ENCODE results near the gene FJX1.

The FJX1 gene

GRCh38 chr11:35617687-35618496 is at the start of gene FJX1:
Gene FJX1, plus strand, starts transcription at chr11:35618460. Its CDS starts 177 bp downstream, at chr11:35618637.
- peak; percentile 45 for DNase-seq (ENCODE audit: low spot score)

GRCh38 chr11:35571696-35572095 is 46.6 kb upstream of the FJX1 start:
- no peak for DNase-seq (ENCODE audit: low spot score)

GRCh38 chr11:35579557-35580396 is 38.5 kb upstream of the FJX1 start:
- DNase-seq (ENCODE audit: low spot score), result peak; percentile 6

DNA sequence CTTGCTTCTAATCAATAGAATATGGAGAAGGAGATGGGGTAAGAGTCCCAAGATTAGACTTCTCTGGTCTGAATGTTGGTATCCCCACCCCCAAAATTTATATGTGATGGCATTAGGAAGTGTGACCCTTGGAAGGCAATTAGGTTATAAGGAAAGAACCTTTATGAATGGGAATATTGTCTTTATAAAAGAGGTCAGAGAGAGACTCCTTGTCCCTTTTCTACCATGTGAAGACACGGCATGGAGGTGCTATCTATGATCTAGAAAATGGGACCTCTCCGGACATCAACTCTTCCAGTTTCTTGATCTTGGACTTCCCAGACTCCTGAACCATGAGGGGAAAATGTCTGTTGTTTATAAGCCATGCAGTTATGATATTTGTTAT is 37.9 kb upstream of the FJX1 start:
- DNase-seq (ENCODE audit: low spot score), result no peak

GRCh38 chr11:35582033-35582432 is 36.2 kb upstream of the FJX1 start:
- no peak for DNase-seq (ENCODE audit: low spot score)

GRCh38 chr11:35583126-35583525 is 35.1 kb upstream of the FJX1 start:
- no peak for DNase-seq (ENCODE audit: low spot score)

GRCh38 chr11:35583843-35584242 is 34.4 kb upstream of the FJX1 start:
- DNase-seq (ENCODE audit: low spot score), result no peak

DNA sequence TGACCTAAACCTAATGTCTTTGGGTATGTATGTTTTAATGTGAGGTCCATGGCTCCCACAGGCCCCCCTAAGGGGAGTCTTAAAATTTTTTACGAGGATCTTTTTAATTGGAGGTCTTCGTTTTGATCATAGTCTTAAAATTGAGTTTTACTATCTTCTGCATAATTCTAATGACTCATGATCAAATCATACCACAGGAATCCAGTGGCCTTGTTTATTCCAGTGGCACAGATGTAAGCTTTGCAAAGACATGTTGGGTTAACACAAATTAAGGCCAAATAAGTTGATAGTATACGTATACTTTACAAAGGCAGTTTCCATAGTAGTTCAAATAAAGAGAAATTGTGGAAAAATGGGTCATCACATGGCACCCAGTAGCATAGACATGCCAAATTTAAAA is 33.9 kb upstream of the FJX1 start:
- DNase-seq (ENCODE audit: low spot score), result no peak

DNA sequence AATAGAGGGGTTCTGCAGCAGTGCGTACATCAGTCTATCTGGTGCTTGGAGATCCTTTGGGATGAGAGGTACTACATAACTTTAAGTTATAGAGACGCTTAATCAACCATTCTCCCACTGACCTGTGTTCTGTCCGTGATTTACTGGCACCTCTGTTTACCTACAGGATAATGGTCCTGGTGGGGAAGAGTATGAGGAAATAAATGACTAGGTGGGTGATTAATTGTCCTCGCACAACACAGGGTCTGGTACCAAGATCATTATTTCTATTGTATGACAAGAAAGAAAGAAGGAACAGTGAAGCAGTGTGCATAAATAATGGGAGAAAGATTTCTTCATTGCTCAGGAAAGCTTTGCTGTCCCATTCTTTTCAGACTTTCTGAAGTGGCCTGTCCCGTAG is 32.8 kb upstream of the FJX1 start:
- no peak for DNase-seq (ENCODE audit: low spot score)

GRCh38 chr11:35586222-35586621 is 32.0 kb upstream of the FJX1 start:
- DNase-seq (ENCODE audit: low spot score), result no peak

GRCh38 chr11:35587972-35588371 is 30.3 kb upstream of the FJX1 start:
- DNase-seq (ENCODE audit: low spot score), result no peak

DNA sequence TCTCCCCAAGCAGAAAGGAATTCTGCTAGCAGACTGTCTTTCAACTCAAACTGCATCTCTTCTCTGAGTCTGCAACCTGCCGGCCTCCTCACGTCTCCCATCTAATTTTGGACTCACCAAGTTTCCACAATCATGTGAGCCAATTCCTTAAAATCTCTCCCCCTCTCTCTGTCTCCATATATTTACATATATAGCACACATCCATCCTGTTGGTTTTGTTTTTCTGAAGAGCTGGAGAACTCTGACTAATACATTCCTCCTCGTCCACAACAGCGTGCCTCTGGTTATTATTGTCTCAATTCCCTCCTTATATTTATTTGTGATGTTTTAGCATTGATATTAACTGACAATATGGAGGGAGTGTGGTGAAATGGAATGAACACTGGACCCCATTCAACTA is 29.6 kb upstream of the FJX1 start:
- no peak for DNase-seq (ENCODE audit: low spot score)

GRCh38 chr11:35589281-35589680 is 29.0 kb upstream of the FJX1 start:
- no peak for DNase-seq (ENCODE audit: low spot score)

DNA sequence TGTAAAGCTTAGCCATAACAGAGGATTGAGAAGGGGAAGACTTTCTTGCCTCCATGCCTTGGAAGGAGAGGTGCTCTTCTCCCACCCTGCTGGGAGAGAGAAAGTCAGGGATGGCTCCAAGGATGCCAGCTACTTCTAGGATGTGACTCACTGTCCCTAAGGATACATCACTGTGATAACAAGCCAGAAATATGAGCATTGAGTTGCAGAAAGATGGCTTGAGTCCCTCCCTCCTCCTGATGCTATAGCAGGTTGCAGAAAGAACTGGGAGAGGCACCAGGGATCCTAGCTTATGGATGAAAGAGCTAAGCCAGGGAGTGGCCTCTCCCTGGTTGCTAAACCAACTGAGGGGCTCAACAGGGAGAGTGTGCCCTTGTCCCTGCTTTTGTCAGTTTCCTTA is 27.8 kb upstream of the FJX1 start:
- no peak for DNase-seq (ENCODE audit: low spot score)

DNA sequence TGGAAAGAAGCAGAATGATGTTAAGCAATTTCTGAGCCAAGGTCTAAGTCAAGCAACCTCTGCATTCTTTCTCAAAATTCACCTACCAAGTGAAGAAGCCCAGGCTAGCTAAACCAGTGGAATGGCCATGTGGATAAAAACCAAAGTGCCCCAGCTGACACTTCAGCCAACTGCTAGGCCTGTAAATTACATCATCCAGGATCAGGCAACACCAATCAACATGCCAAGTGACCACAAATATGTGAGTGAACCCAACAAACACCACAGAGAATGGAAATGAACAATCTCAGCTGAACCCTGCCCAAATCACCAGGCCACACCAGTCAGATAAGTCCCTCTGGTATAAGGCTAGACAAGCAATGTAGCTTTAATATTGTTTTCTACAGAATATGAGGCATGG is 25.1 kb upstream of the FJX1 start:
- DNase-seq (ENCODE audit: low spot score), result no peak

GRCh38 chr11:35594680-35595079 is 23.6 kb upstream of the FJX1 start:
- DNase-seq (ENCODE audit: low spot score), result no peak

- no peak for DNase-seq (ENCODE audit: low spot score)
Measured at GRCh38 chr11:35598254-35599125, 19.8 kb upstream of the FJX1 start.

DNA sequence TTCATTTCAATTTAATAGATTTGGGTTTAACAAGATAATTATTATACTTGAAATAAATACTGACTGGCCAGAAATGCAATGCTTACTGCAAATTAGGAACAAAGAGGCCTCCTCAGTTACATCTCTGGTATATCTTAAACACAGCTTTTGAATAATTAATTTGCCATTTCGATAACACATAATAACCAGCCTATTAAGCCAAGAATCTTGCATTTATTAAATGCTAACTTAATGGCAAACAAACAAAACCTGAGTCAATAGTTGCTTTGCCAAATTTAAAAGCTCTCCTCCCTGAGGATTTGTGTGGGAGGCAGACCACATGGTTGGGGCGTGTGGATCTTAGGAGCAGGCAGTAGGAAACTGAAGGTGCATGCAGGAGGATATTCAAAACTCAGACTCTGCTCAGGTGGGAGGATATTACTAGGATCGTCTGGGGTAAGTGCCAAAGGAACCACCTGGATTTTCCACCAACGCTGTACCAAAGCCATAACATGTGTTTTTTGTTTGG is 17.9 kb upstream of the FJX1 start:
- DNase-seq (ENCODE audit: low spot score), result no peak

- no peak for DNase-seq (ENCODE audit: low spot score)
Measured at GRCh38 chr11:35602160-35602793, 16.0 kb upstream of the FJX1 start.

DNA sequence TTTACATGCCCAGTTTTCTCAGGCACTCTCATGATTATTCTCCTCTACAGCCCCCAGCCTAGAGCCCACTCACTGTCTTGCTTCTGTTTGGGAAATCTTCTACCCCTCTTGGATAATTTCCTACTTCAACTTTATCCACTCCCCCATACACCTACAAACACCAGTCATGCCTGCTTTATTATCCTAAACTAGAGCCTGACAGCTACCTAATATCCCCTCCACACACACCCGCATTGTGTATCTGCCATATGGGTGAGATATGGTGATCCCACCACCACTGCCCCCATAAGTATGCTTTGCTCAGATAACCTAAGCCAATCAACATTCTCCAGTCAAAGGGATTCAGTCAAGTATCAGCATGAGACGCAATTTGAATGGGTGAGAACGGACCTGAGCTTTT is 15.3 kb upstream of the FJX1 start:
- no peak for DNase-seq (ENCODE audit: low spot score)

- peak; percentile 61 for DNase-seq (ENCODE audit: low spot score)
Measured at GRCh38 chr11:35605706-35606105, 12.6 kb upstream of the FJX1 start.

DNA sequence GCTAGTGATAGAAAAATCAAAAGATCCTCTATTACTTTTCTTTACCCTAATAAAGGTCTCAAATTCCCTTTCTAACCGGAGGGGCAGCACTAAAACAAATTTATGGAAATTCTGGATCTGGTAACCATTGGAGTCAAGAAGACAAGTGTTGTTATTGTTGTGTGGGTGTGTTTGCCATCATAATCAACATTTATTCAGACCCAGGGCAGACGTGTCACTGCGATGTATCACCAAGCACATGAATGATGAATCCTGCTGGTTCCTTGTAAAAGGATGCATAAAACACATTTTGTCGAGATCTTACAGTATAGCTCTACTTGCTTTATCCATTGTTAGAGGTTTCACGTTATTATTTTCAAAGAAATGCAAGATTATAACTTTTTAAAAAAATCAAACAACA is 12.1 kb upstream of the FJX1 start:
- no peak for DNase-seq (ENCODE audit: low spot score)
